ENCODE measurements around the gene SPON1.

GRCh38 chr11:13954591-13954990 lies 7.9 kb upstream of the SPON1 start:
- TF ChIP-seq CTCF (IDR thresholded peaks at IDR 0.05): no peak
- TF ChIP-seq POLR2A (IDR thresholded peaks at IDR 0.05): no peak
- no peak for TF ChIP-seq POLR2AphosphoS5 (IDR thresholded peaks at IDR 0.05)
